ENCODE measurements around the gene TMEM174.

TMEM174 gene

DNA sequence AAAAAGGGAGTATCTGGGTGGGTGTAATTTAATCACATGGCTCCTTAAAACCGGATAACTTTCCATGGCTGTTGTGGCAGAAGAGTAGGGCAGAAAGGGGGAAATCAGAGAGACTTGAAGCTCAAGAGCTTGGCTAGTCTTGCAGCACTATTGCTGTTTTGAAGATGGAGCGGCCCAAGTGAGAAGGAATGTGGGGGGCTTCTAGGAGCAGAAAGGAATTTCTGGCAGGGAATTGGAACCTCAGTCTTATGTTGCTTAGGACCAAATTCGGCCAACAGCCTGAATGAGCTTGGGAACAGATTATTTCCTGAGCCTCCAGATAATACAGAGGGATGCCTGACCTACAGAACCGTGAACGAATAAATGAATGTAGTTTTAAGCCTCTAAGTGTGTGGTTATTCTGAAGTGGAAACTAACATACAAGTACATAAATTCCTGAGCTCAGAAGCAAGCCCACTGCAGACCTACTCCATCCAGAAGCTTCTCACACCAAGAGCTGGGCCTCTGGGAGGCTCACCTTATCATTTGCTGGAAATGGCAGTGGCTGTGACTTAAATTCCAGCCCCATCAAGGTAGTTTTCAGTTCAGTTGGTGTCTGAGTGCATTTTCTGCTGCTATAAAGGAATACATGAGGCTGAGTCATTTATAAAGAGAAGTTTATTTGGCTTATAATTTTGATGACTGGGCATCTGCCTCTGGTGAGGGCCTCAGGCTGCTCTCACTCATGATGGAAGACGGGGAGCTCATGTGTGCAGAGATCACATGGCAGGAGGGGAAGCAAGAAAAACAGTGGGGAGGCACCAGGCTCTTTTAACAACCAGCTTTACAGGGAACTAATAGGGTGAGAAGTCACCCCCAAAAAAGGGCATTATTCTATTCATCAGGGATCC lies 15.3 kb upstream of the TMEM174 start:
- no peak for TF ChIP-seq CTCF (IDR thresholded peaks at IDR 0.05; ENCODE audit: control insufficient read depth, insufficient read depth, low read depth, low read length, missing control alignments)
- no peak overlapping the region for H3K4me3 ChIP-seq (ENCODE audit: control insufficient read depth, low read depth, low read length)
- no peak for DNase-seq (ENCODE audit: low read depth)

DNA sequence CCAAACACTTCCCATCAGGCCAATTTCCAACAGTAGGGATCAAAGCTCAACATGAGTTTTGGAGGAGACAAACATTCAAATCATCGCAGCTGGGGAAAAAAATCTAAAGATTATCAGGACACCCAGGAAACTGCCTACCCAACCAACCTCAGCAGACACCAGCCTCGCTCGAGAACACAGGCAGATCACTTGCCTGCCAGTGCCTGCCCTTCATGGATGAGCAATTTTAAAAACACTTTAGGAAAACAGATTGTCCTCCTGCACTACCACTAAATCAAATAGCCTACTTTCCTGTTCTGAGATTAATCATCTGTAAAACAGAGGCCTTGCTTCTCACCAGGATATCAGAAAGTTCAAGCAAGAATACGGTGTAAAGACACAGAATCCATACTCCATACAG lies 14.7 kb upstream of the TMEM174 start:
- no peak for DNase-seq (ENCODE audit: low read depth)
- H3K4me3 ChIP-seq (ENCODE audit: control insufficient read depth, low read depth, low read length): no peak overlapping the region
- TF ChIP-seq CTCF (IDR thresholded peaks at IDR 0.05; ENCODE audit: control insufficient read depth, insufficient read depth, low read depth, low read length, missing control alignments): no peak

- DNase-seq (ENCODE audit: low read depth): no peak
- no peak for TF ChIP-seq CTCF (IDR thresholded peaks at IDR 0.05; ENCODE audit: control insufficient read depth, insufficient read depth, low read depth, low read length, missing control alignments)
Measured at GRCh38 chr5:73160239-73160671, 12.7 kb upstream of the TMEM174 start.

GRCh38 chr5:73170522-73170921 lies 2.5 kb upstream of the TMEM174 start:
- peak; percentile 48 for TF ChIP-seq CTCF (IDR thresholded peaks at IDR 0.05; ENCODE audit: control insufficient read depth, insufficient read depth, low read depth, low read length, missing control alignments)
- DNase-seq (ENCODE audit: low read depth): no peak
- H3K4me3 ChIP-seq (ENCODE audit: control insufficient read depth, low read depth, low read length): no peak overlapping the region

More at GRCh38 chr5:73160239-73160671, 12.7 kb upstream of the TMEM174 start:
- no peak overlapping the region for H3K4me3 ChIP-seq (ENCODE audit: control insufficient read depth, low read depth, low read length)

GRCh38 chr5:73171495-73171894 lies 1.5 kb upstream of the TMEM174 start:
- no peak overlapping the region for H3K4me3 ChIP-seq (ENCODE audit: control insufficient read depth, low read depth, low read length)
- TF ChIP-seq CTCF (IDR thresholded peaks at IDR 0.05; ENCODE audit: control insufficient read depth, insufficient read depth, low read depth, low read length, missing control alignments): no peak
- DNase-seq (ENCODE audit: low read depth): no peak

DNA sequence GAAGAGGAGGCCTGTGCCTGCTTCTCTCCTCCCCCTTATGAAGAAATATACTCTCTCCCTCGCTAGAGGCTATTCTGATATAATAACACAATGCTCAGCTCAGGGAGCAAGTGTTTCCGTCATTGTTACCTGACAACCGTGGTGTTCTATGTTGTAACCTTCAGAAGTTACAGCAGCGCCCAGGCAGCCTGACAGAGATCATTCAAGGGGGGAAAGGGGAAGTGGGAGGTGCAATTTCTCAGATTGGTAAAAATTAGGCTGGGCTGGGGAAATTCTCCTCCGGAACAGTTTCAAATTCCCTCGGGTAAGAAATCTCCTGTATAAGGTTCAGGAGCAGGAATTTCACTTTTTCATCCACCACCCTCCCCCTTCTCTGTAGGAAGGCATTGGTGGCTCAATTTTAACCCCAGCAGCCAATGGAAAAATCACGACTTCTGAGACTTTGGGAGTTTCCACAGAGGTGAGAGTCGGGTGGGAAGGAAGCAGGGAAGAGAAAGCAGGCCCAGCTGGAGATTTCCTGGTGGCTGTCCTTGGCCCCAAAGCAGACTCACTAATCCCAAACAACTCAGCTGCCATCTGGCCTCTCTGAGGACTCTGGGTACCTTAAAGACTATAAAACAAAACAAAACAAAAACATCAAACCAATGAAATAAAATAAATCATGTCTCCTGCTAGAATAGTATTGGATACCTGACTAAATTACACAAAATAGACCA lies 1.3 kb downstream of the TMEM174 start:
- no peak for TF ChIP-seq CTCF (IDR thresholded peaks at IDR 0.05; ENCODE audit: control insufficient read depth, insufficient read depth, low read depth, low read length, missing control alignments)
- no peak overlapping the region for H3K4me3 ChIP-seq (ENCODE audit: control insufficient read depth, low read depth, low read length)
- no peak for DNase-seq (ENCODE audit: low read depth)
